Breast epithelium (tissue), 3 donors: ENCODE measurements around the gene GNB3.

Experiments used
- CTCF ChIP-seq, 3 donors: fragments of 450-650 bp; IDR thresholded peaks; one replicate each; pipeline ENCODE4 v1.5.1; 2016 to 2017; ENCODE audit warnings: antibody characterized with exemption in 3 of 3, mild to moderate bottlenecking in 3 of 3, moderate library complexity in 3 of 3
- POLR2A ChIP-seq: fragments of 450-650 bp; IDR thresholded peaks from one replicate; pipeline ENCODE4 v1.6.1; 2016; ENCODE audit warnings: antibody characterized with exemption, mild to moderate bottlenecking, moderate library complexity
- POLR2AphosphoS5 ChIP-seq, 3 donors: sonication (generic); formaldehyde crosslinking; IDR thresholded peaks; one replicate each; pipeline ENCODE4 v1.6.1; 2017; ENCODE audit warnings: antibody characterized with exemption in 3 of 3

- TF ChIP-seq POLR2A (no peak), CTCF (IDR thresholded peaks at IDR 0.05) (no peak), POLR2AphosphoS5 (IDR thresholded peaks at IDR 0.05) (no peak)
These were observed 12.1 kb downstream of the GNB3 start for GRCh38 chr12:6852651-6853354.
